Measurements from ENCODE around the gene CSRNP3.

CSRNP3 gene

GRCh38 chr2:165499131-165499530, 29.6 kb downstream of the CSRNP3 start:
- Histone ChIP-seq H4K20me1 (ENCODE audit: insufficient read depth, low read length, poor library complexity, severe bottlenecking) (no peaks in the 10 kb centered on the region), H2AFZ (ENCODE audit: low read length) (no peak overlapping the region), H3K4me3 (ENCODE audit: low read length, poor library complexity, severe bottlenecking) (no peak overlapping the region), H3K79me2 (ENCODE audit: insufficient read depth, low read length) (no peaks in the 10 kb centered on the region), H3K9me2 (replicated peaks; ENCODE audit: low read depth, low read length) (no peaks in the 10 kb centered on the region), H3F3A (ENCODE audit: low read depth) (no peaks in the 10 kb centered on the region), H3K9ac (ENCODE audit: low read depth, low read length, poor library complexity, severe bottlenecking) (no peak overlapping the region), H3K27me3 (ENCODE audit: insufficient read depth, low read length, poor library complexity, severe bottlenecking) (no peaks in the 10 kb centered on the region), H3K4me2 (ENCODE audit: low read depth, low read length, poor library complexity, severe bottlenecking) (no peak overlapping the region), H3K4me1 (ENCODE audit: insufficient read depth, low read length, poor library complexity, severe bottlenecking) (peaks cover 22% of the 10 kb centered on the region), H3K9me3 (ENCODE audit: insufficient read depth, low read depth, low read length) (no peaks in the 10 kb centered on the region), H3K36me3 (ENCODE audit: insufficient read depth, low read length) (no peaks in the 10 kb centered on the region)
- TF ChIP-seq CTCF (conservative IDR thresholded peaks at IDR 0.05; ENCODE audit: low read length), result no peak
- no peak for TF ChIP-seq EZH2phosphoT487 (IDR thresholded peaks at IDR 0.05; ENCODE audit: borderline replicate concordance)

- H4K20me1 ChIP-seq (ENCODE audit: insufficient read depth, low read length, poor library complexity, severe bottlenecking), result no peaks in the 10 kb centered on the region
- H3K79me2 ChIP-seq (ENCODE audit: insufficient read depth, low read length), result no peaks in the 10 kb centered on the region
- no peak overlapping the region for H3K4me3 ChIP-seq (ENCODE audit: low read length, poor library complexity, severe bottlenecking)
- TF ChIP-seq CTCF (conservative IDR thresholded peaks at IDR 0.05; ENCODE audit: low read length), result no peak
- TF ChIP-seq EZH2phosphoT487 (IDR thresholded peaks at IDR 0.05; ENCODE audit: borderline replicate concordance), result no peak
- H3K4me2 ChIP-seq (ENCODE audit: low read depth, low read length, poor library complexity, severe bottlenecking), result no peak overlapping the region
- H3K36me3 ChIP-seq (ENCODE audit: insufficient read depth, low read length), result no peaks in the 10 kb centered on the region
- H2AFZ ChIP-seq (ENCODE audit: low read length), result no peak overlapping the region
- peaks cover 22% of the 10 kb centered on the region for H3K4me1 ChIP-seq (ENCODE audit: insufficient read depth, low read length, poor library complexity, severe bottlenecking)
- H3K9me2 ChIP-seq (replicated peaks; ENCODE audit: low read depth, low read length), result no peaks in the 10 kb centered on the region
- no peak overlapping the region for H3K9ac ChIP-seq (ENCODE audit: low read depth, low read length, poor library complexity, severe bottlenecking)
- H3F3A ChIP-seq (ENCODE audit: low read depth), result no peaks in the 10 kb centered on the region
- no peaks in the 10 kb centered on the region for H3K27me3 ChIP-seq (ENCODE audit: insufficient read depth, low read length, poor library complexity, severe bottlenecking)
- H3K9me3 ChIP-seq (ENCODE audit: insufficient read depth, low read depth, low read length), result no peaks in the 10 kb centered on the region
Measured at GRCh38 chr2:165500001-165500400, 30.5 kb downstream of the CSRNP3 start.

- no peaks in the 10 kb centered on the region for H3K9me3 ChIP-seq (ENCODE audit: insufficient read depth, low read depth, low read length)
- no peaks in the 10 kb centered on the region for H3K36me3 ChIP-seq (ENCODE audit: insufficient read depth, low read length)
- H3K4me2 ChIP-seq (ENCODE audit: low read depth, low read length, poor library complexity, severe bottlenecking), result no peak overlapping the region
- no peaks in the 10 kb centered on the region for H3F3A ChIP-seq (ENCODE audit: low read depth)
- H4K20me1 ChIP-seq (ENCODE audit: insufficient read depth, low read length, poor library complexity, severe bottlenecking), result no peaks in the 10 kb centered on the region
- H2AFZ ChIP-seq (ENCODE audit: low read length), result no peak overlapping the region
- no peaks in the 10 kb centered on the region for H3K79me2 ChIP-seq (ENCODE audit: insufficient read depth, low read length)
- no peaks in the 10 kb centered on the region for H3K9me2 ChIP-seq (replicated peaks; ENCODE audit: low read depth, low read length)
- no peak overlapping the region for H3K9ac ChIP-seq (ENCODE audit: low read depth, low read length, poor library complexity, severe bottlenecking)
- H3K4me1 ChIP-seq (ENCODE audit: insufficient read depth, low read length, poor library complexity, severe bottlenecking), result peaks cover 22% of the 10 kb centered on the region
- no peaks in the 10 kb centered on the region for H3K27me3 ChIP-seq (ENCODE audit: insufficient read depth, low read length, poor library complexity, severe bottlenecking)
- no peak for TF ChIP-seq EZH2phosphoT487 (IDR thresholded peaks at IDR 0.05; ENCODE audit: borderline replicate concordance)
- TF ChIP-seq CTCF (conservative IDR thresholded peaks at IDR 0.05; ENCODE audit: low read length), result no peak
- no peak overlapping the region for H3K4me3 ChIP-seq (ENCODE audit: low read length, poor library complexity, severe bottlenecking)
Measured at GRCh38 chr2:165500816-165501215, 31.3 kb downstream of the CSRNP3 start.

Measured in Loucy (cell line).